Calu3 (cell line): ENCODE data around the gene RPL35A. TPM values are rescaled to one million over a fixed set of nuclear protein-coding genes. Genes with fewer than 3 reads are reported as not detected.
A peak's percentile ranks its signal among the peaks of the same experiment; 100 is the strongest.

Experiments
- Bru-seq: library from RNA; stranded (reverse); fragments of 400-500 nt; gene quantifications from one replicate; lab custom pipeline; 2021; lab: Mats Ljungman, UMichigan
- BruChase-seq, 2 experiments: library from RNA; stranded (reverse); fragments of 400-500 nt; gene quantifications; one replicate each; lab custom pipeline; 2021; lab: Mats Ljungman, UMichigan
- BruUV-seq: library from RNA; stranded (reverse); fragments of 400-500 nt; replicated peaks from 2 replicates; lab custom pipeline; 2021; lab: Mats Ljungman, UMichigan
- CTCF ChIA-PET: fragments of 300-600 bp; sonication (Branson Sonifier 250); formaldehyde crosslinking; loops from one replicate; lab custom pipeline; 2022; ENCODE audit warnings: antibody characterized with exemption; lab: Charles Lee
- DNase-seq: peaks from one replicate; pipeline ENCODE4 v3.0.0; 2022
- H3K27ac Mint-ChIP-seq: one replicate; pipeline ENCODE4 v1.8.0; 2022; ENCODE audit warnings: mixed read lengths; ENCODE audit not compliant: unreplicated experiment
- H3K27me3 Mint-ChIP-seq: one replicate; pipeline ENCODE4 v1.8.0; 2022; ENCODE audit warnings: mixed read lengths; ENCODE audit not compliant: unreplicated experiment
- H3K36me3 Mint-ChIP-seq: one replicate; pipeline ENCODE4 v1.8.0; 2022; ENCODE audit warnings: mild to moderate bottlenecking, moderate library complexity, mixed read lengths; ENCODE audit not compliant: insufficient read depth, unreplicated experiment
- H3K4me1 Mint-ChIP-seq: one replicate; pipeline ENCODE4 v1.8.0; 2022; ENCODE audit warnings: mild to moderate bottlenecking, low read depth, mixed read lengths; ENCODE audit not compliant: unreplicated experiment
- H3K4me3 Mint-ChIP-seq: one replicate; pipeline ENCODE4 v1.8.0; 2022; ENCODE audit warnings: mild to moderate bottlenecking, low read depth, moderate library complexity, mixed read lengths; ENCODE audit not compliant: unreplicated experiment
- H3K9me3 Mint-ChIP-seq: one replicate; pipeline ENCODE4 v1.8.0; 2022; ENCODE audit warnings: low read depth, mixed read lengths; ENCODE audit not compliant: unreplicated experiment
- CTCF ChIP-seq: fragments of 200-600 bp; IDR thresholded peaks from one replicate; pipeline ENCODE4 v1.8.0; 2022; ENCODE audit warnings: antibody characterized with exemption; ENCODE audit not compliant: unreplicated experiment
- intact Hi-C: fragments of 100-400 bp; cut with micrococcal nuclease; formaldehyde crosslinking; loops from one replicate; pipeline ENCODE4 v1.10.0; 2022; ENCODE audit not compliant: unreplicated experiment
- long read RNA-seq: library from polyadenylated mRNA; stranded (forward); transcript quantifications from one replicate; pipeline ENCODE4 v2.0.0, GENCODE V29; 2022
- total RNA-seq: library from RNA; stranded (reverse); gene quantifications from 2 replicates; pipeline ENCODE4 v1.2.3, GENCODE V29; 2022

RPL35A gene
- total RNA-seq (658 and 711 TPM in 2 replicates), Bru-seq, nascent RNA (percentile 97 among the genes with signal in this experiment), BruChase-seq, experiment 1, labeled RNA remaining after a 6-hour chase (percentile 98 among the genes with signal in this experiment), BruChase-seq, experiment 2, labeled RNA remaining after a 2-hour chase (percentile 94 among the genes with signal in this experiment)
- long read RNA-seq, transcript RPL35A-207 (2 exons, 687 nt), result minor isoform, 87 of 954 reads
- long read RNA-seq, transcript RPL35A-205 (5 exons, 553 nt), result minor isoform, 114 of 954 reads
- long read RNA-seq, transcript RPL35A-206 (5 exons, 1,444 nt), result major isoform, 668 of 954 reads
- long read RNA-seq, partial matches to known transcripts, result 62 of 954 reads
- long read RNA-seq, other reads (novel, unspliced or antisense), result 20 of 954 reads

- no peaks in the 10 kb centered on the region for H3K9me3 Mint-ChIP-seq
- CTCF ChIA-PET, result interaction anchor here (0.8 to 1.2 kb wide), 2 partner anchors 8 to 15 kb away, joined by 3 read pairs; no protein-coding TSS in a partner anchor
- H3K27ac Mint-ChIP-seq, result peak within 1 kb of the TSS; percentile 100
- H3K4me3 Mint-ChIP-seq, result peak within 1 kb of the TSS; percentile 96
- intact Hi-C loops, result no loop called here
- no peaks in the 10 kb centered on the region for H3K27me3 Mint-ChIP-seq
- TF ChIP-seq CTCF, result no peak
- BruUV-seq, result TSS peak; percentile 67
- H3K36me3 Mint-ChIP-seq, result peaks cover 59% of the 10 kb centered on the region
- H3K4me1 Mint-ChIP-seq, result peaks cover 17% of the 10 kb centered on the region
- peak; percentile 85 for DNase-seq
Observed at GRCh38 chr3:197949778-197950676, at the start of gene RPL35A. TSS of gene RPL35A (plus strand) at chr3:197950190. CDS start at chr3:197950968, 778 bp downstream.

GRCh38 chr3:197901626-197902025 lies 48.4 kb upstream of the RPL35A start:
- Mint-ChIP-seq H3K4me1 (no peaks in the 10 kb centered on the region), H3K9me3 (peaks cover 5% of the 10 kb centered on the region), H3K27me3 (no peaks in the 10 kb centered on the region), H3K36me3 (no peaks in the 10 kb centered on the region), H3K4me3 (no peak overlapping the region), H3K27ac (no peak overlapping the region)
- CTCF ChIA-PET, result no interaction called here
- no peak for TF ChIP-seq CTCF
- BruUV-seq, result no TSS peak
- intact Hi-C loops, result no loop called here
- no peak for DNase-seq

- peaks cover 5% of the 10 kb centered on the region for H3K9me3 Mint-ChIP-seq
- no peaks in the 10 kb centered on the region for H3K36me3 Mint-ChIP-seq
- intact Hi-C loops, result loop anchor here (1.0 kb wide), 2 partner anchors 37 to 174 kb away; no protein-coding TSS in a partner anchor
- no TSS peak for BruUV-seq
- TF ChIP-seq CTCF, result peak; percentile 91
- H3K4me1 Mint-ChIP-seq, result no peaks in the 10 kb centered on the region
- DNase-seq, result peak; percentile 88
- H3K27ac Mint-ChIP-seq, result no peak overlapping the region
- no peaks in the 10 kb centered on the region for H3K27me3 Mint-ChIP-seq
- CTCF ChIA-PET, result interaction anchor here (0.9 to 1.0 kb wide), 3 partner anchors 37 to 174 kb away, joined by 3 to 5 read pairs (median 4); no protein-coding TSS in a partner anchor
- H3K4me3 Mint-ChIP-seq, result no peak overlapping the region
Observed at GRCh38 chr3:197906023-197906849, 43.8 kb upstream of the RPL35A start.
